K562 (cell line): ENCODE measurements around the gene FDPS. TPM values are rescaled to one million over a fixed set of nuclear protein-coding genes. Genes with fewer than 3 reads are reported as not detected.

Experiments
- CBX1 ChIP-seq: sonication (generic); IDR thresholded peaks from 2 replicates; pipeline ENCODE4 v1.6.1; 2016; ENCODE audit warnings: antibody characterized with exemption, low read depth, mild to moderate bottlenecking
- CREB1 ChIP-seq, 2 experiments: sonication (generic) in 1 of 2; formaldehyde crosslinking in 1 of 2; IDR thresholded peaks; 2 replicates each; pipeline versions ENCODE4 v1.6.1 to v1.8.0; 2012 to 2022; ENCODE audit warnings: inconsistent platforms in 1 of 2, mild to moderate bottlenecking in 1 of 2, missing genetic modification reagents in 1 of 2, moderate library complexity in 1 of 2
- DDX20 ChIP-seq: fragments of 450-650 bp; IDR thresholded peaks from 2 replicates; pipeline ENCODE4 v1.6.1; 2016; ENCODE audit warnings: missing genetic modification characterization, low read depth, mild to moderate bottlenecking, missing compliant biosample characterization, moderate library complexity
- ESRRA ChIP-seq: fragments of 450-650 bp; IDR thresholded peaks from 2 replicates; pipeline ENCODE4 v1.6.1; 2014; ENCODE audit warnings: low read depth, mild to moderate bottlenecking, moderate library complexity, borderline replicate concordance
- GTF2F1 ChIP-seq: IDR thresholded peaks from 2 replicates; pipeline ENCODE4 v1.6.1; 2011; ENCODE audit warnings: low read depth, low read length, improper control_type of control experiment
- KDM2B ChIP-seq: fragments of 250-450 bp; sonication (Bioruptor Pico); IDR thresholded peaks from 2 replicates; pipeline ENCODE4 v1.8.0; 2021; ENCODE audit warnings: mild to moderate bottlenecking, moderate library complexity
- NBN ChIP-seq: fragments of 450-650 bp; IDR thresholded peaks from 2 replicates; pipeline ENCODE4 v1.6.1; 2016; ENCODE audit warnings: low read depth, mild to moderate bottlenecking
- NFRKB ChIP-seq: fragments of 450-650 bp; IDR thresholded peaks from 2 replicates; pipeline ENCODE4 v1.6.1; 2016; ENCODE audit warnings: low read depth
- SRSF9 ChIP-seq: fragments of 200-400 bp; formaldehyde crosslinking; IDR thresholded peaks from 2 replicates; pipeline ENCODE4 v1.6.1; 2017; ENCODE audit warnings: low read depth, low read length, borderline replicate concordance
- polyA plus RNA-seq, 8 experiments: library from polyadenylated mRNA; depleted of rRNA in 4 of 8; stranded (reverse) in 5 of 8; unstranded in 3 of 8; fragments of >200 nt; fragmentation: Nextera tagmentation in 2 of 8; fragmentation: Illumina TruSeq in 1 of 8; extraction: Ambion mirVana in 2 of 8; extraction: Trizol in 1 of 8; gene quantifications; 2 replicates each; pipeline versions ENCODE4 v1.2.1 to v1.2.3, GENCODE V29; 2011 to 2014; ENCODE audit warnings: inconsistent platforms in 1 of 8, missing spikeins in 1 of 8
- total RNA-seq, 7 experiments: library from RNA; depleted of rRNA in 6 of 7; stranded (reverse); fragments of >200 nt in 6 of 7; fragmentation: Illumina TruSeq in 2 of 7; extraction: Trizol in 2 of 7; gene quantifications; 2 replicates each; pipeline versions ENCODE4 v1.2.1 to v1.2.3, GENCODE V29; 2011 to 2021; ENCODE audit warnings: low replicate concordance in 1 of 7

The FDPS gene
- total and polyA plus RNA-seq, 9 of the 15 experiments (the other 6 are each of a cell fraction or from before 2014, with no cell fraction given), result 247 to 884 (median 360) TPM

DNA sequence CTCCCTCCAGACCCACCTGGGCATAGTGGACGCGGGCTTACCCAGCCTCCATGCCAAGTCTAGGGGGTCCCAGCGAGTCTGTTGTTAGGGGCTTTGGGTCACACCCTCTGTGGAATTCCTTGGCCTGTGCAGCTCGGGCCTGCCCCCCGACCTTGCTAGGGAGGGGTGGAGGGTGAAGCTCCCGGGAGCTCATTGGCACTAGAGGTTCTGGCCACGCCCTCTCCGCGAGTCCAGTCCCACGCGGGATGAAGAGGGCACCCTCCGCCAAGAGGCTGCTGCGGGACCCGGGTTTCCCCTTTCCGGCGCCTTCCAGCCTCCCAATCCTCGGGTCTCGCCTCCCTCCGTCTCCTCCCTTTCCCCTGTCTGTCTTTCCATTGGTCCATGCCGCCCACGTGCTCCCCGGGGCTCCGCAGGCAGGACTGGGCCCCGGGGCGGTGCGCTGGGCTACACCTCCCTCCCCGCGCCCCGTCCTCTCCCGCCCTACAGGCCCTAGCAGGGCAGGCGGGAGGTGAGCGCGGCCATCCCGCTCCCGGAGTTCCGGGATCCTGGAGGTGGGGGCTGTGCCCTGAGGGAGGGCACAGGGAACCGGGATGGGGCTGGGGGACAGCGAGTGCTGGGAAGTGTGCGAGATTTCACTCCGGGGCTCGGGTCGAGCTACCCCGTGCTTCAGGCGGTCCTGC, 15.5 kb downstream of the FDPS start (continued):
- no peak; the same call in 1 of the 2 replicates for TF ChIP-seq ESRRA
- no peak for TF ChIP-seq CREB1 (IDR thresholded peaks at IDR 0.05)
- peak; percentile 51; the same call in 1 of the 2 replicates for TF ChIP-seq CREB1 (CRISPR knock-in tag; IDR thresholded peaks at IDR 0.05)
- peak; percentile 8; the same call in 1 of the 2 replicates for TF ChIP-seq NBN
- TF ChIP-seq GTF2F1, result no peak
- TF ChIP-seq NFRKB, result no peak
- peak; percentile 82; the same call in 1 of the 2 replicates for TF ChIP-seq KDM2B
- TF ChIP-seq DDX20 (tag), result no peak
- TF ChIP-seq CBX1, result peak; percentile 64; the same call in 1 of the 2 replicates
- no peak for TF ChIP-seq SRSF9
